Activated T-cell treated with anti-CD3 and anti-CD28 coated beads, Interleukin-2, amount 50 U/mL, for 24 hours (primary cell): ENCODE results near the gene WWC1.

ENCODE experiments used
- DNase-seq: peaks from one replicate; pipeline ENCODE4 v3.0.0-alpha.2; 2020
- H3K27ac Mint-ChIP-seq: 2 replicates; pipeline ENCODE4 v1.8.0; 2020; ENCODE audit warnings: mild to moderate bottlenecking, mixed read lengths
- H3K27me3 Mint-ChIP-seq: 2 replicates; pipeline ENCODE4 v1.8.0; 2020; ENCODE audit warnings: mixed read lengths
- H3K36me3 Mint-ChIP-seq: 2 replicates; pipeline ENCODE4 v1.8.0; 2020; ENCODE audit warnings: low read depth, mixed read lengths
- H3K4me1 Mint-ChIP-seq: 2 replicates; pipeline ENCODE4 v1.8.0; 2020; ENCODE audit warnings: low read depth, mixed read lengths
- H3K4me3 Mint-ChIP-seq: 2 replicates; pipeline ENCODE4 v1.8.0; 2020; ENCODE audit warnings: mild to moderate bottlenecking, moderate library complexity, mixed read lengths
- H3K9me3 Mint-ChIP-seq: 2 replicates; pipeline ENCODE4 v1.8.0; 2020; ENCODE audit warnings: mixed read lengths

Gene WWC1

DNA sequence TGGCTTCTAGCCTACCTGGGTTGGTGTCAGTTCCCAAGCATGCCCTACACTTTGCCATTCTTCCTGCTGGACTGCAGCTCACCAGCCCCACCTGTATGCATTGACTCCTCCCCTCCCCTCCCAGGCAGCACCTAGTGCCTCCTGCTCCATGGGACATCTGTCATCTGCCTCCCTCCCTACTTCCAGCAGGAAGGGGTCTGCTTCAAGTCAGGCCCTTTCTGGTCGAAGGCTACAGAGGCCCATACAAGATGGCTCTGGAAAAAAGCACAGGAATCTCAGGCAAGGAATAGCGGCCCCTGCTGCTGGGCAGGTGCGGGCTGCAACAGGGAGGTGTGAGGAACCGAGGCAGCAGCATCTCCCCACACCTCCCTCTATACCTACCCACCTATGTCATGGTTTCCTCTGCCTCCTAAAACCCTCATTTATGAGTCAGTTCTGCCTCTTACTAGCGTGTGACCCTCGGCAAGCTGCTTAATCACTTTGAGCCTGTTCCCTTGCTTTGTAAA, 19.7 kb downstream of the WWC1 start:
- Mint-ChIP-seq H3K27ac (no peak overlapping the region), H3K27me3 (peaks cover 2% of the 10 kb centered on the region), H3K4me3 (no peak overlapping the region), H3K36me3 (no peaks in the 10 kb centered on the region), H3K4me1 (no peaks in the 10 kb centered on the region), H3K9me3 (no peaks in the 10 kb centered on the region)
- DNase-seq = no peak

DNA sequence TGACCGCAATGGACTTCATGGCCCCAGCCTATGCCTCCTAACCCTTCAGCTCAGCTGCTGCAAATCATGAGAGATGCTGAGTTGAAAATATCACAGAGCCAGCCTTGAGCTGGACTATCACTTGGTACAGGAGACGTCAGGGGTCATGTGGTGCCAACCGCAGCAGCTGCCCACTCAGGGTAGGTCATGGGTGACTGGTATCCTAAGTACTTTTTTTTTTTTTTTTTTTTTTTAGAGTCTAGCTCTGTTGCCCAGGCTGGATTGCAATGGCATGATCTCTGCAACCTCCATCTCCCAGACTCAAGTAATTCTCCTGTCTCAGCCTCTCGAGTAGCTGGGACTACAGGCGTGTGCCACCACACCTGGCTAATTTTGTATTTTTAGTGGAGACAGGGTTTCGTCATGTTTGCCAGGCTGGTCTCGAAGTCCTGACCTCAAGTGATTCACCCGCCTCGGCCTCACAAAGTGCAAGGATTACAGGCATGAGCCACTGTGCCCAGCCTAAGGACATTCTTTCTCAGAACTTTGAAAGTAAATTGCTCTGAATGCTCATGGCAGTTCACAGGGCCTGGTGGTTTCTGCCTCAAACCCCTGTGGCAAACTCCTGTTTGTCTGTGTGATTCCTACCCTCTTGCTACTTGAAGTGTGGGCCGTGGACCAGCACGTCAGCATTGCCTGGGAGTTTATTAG, 21.3 kb downstream of the WWC1 start:
- DNase-seq = no peak
- no peaks in the 10 kb centered on the region for H3K4me1 Mint-ChIP-seq
- H3K9me3 Mint-ChIP-seq = no peaks in the 10 kb centered on the region
- H3K4me3 Mint-ChIP-seq = no peak overlapping the region
- no peaks in the 10 kb centered on the region for H3K36me3 Mint-ChIP-seq
- H3K27me3 Mint-ChIP-seq = peaks cover 2% of the 10 kb centered on the region
- no peak overlapping the region for H3K27ac Mint-ChIP-seq

DNA sequence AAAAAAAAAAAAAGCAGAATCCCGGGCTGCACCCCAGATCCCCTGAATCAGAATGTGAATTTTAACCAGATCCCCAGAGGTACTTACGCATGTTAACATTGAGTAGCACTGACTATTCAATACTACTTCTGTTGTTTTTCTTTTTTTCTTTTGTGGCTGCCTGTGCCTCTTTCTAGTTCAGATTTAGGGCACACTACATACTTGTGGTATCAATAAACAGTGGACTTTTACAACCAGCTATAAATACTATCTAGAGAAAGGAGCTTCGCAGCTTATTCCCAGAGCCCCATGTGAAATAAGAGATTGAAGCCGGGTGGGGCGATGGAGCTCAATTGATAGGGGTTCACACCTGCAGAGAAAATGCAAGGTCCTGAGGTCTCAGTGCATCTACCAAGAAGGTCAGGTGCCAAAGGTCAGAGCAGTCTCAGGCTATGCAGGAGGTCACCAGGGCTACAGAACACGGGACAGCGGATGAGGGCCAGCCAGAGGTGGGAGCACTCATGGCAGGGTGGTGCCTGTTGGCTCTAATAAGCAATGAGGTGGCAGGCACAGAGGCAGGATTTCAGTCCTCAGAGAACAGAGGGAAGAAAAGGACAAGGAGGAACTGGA, 22.3 kb downstream of the WWC1 start:
- Mint-ChIP-seq H3K4me3 (no peak overlapping the region), H3K36me3 (no peaks in the 10 kb centered on the region), H3K4me1 (no peaks in the 10 kb centered on the region), H3K27me3 (no peaks in the 10 kb centered on the region), H3K27ac (no peak overlapping the region), H3K9me3 (no peaks in the 10 kb centered on the region)
- no peak for DNase-seq

DNA sequence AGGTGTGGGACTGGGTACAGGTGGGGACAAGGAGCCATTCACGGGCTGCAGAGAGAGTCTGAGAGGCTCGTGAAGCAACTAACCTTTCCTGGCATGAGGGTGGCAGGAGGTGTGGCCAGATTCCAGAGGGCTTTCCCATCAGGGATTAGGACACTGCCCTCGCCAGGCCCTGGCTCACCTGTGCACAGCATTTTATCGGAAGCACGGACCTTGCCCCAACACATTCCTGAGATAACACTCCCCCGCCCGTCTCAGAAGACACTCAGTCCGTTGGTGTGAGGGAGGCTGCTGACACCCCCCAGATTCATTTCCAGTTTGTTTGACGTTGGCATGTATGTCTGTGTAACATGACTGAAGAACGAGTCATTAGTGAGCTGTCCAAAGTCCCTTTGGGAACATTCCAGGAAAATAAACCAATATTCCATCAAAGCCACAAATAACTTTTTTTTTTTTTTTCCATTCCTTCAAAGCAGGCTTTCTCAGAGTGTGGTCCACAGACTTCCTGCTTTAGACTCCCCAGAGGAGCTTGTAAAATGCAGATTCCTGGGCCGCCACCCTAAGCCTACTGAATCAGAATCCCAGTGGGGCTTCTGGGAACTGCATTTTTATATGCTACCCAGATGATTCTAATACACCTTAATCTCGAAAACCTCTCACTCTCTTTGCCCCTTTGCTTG, 23.4 kb downstream of the WWC1 start:
- H3K4me1 Mint-ChIP-seq = no peaks in the 10 kb centered on the region
- H3K27me3 Mint-ChIP-seq = no peaks in the 10 kb centered on the region
- no peaks in the 10 kb centered on the region for H3K36me3 Mint-ChIP-seq
- H3K4me3 Mint-ChIP-seq = no peak overlapping the region
- no peak for DNase-seq
- no peaks in the 10 kb centered on the region for H3K9me3 Mint-ChIP-seq
- H3K27ac Mint-ChIP-seq = no peak overlapping the region

DNA sequence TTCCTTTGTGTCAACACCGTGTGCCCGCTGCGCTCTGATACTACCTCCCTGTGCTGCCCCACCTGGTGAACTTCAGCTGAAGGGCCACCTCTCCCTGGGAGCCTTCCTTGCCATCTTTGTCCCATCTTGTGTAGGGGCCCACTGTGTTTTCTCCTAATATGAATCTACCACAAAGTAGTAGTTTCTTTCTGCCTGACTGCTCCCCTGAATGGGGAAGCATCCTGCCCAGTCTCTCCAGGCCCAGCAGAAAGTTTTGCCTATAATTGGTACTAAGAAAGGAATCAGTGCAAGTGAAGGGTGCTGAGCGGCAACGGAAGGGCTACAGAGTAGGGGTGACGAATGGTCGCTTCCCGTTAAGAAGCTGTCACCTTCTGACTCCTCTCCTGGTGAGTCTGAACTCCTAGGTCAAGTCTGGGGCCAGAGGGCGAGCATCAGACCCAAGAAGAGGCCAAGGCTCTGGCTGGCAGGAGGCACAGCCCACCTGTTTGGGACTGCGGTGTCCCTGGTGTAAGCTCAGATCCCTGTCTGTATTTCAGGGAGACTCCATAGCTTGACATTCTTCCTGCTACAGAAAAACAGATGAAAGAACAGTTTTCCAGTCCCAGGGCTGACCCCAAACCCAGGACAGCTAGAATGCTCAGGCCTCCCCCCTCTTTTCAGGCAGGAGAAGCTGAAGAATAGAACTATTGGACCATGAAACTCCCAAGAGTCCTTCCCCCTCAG, 24.1 kb downstream of the WWC1 start:
- no peak for DNase-seq
- Mint-ChIP-seq H3K36me3 (no peaks in the 10 kb centered on the region), H3K27ac (no peak overlapping the region), H3K27me3 (no peaks in the 10 kb centered on the region), H3K4me3 (no peak overlapping the region), H3K4me1 (no peaks in the 10 kb centered on the region), H3K9me3 (no peaks in the 10 kb centered on the region)

DNA sequence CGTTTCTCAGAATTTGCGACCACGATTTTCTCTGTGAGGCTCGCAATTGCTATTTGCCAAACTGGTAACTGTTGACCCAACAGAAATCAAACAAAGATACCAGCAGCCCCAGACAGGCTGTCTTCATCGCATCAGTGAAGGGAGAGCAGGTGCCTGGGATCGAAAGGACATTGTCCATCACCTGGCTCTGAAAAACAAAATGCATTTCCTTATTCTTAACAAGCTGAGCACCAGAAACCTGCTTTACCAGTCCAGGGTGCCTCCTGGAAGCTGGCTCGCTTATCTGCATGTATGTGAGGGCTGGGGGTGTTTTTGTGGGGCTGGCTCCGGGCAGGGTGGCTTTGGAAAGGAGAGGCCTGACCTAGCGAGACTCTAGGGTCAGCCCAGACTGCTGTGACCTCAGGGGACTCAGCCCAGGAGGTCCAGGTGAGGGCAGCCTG, 24.7 kb downstream of the WWC1 start:
- DNase-seq = no peak
- H3K27me3 Mint-ChIP-seq = no peaks in the 10 kb centered on the region
- no peaks in the 10 kb centered on the region for H3K4me1 Mint-ChIP-seq

DNA sequence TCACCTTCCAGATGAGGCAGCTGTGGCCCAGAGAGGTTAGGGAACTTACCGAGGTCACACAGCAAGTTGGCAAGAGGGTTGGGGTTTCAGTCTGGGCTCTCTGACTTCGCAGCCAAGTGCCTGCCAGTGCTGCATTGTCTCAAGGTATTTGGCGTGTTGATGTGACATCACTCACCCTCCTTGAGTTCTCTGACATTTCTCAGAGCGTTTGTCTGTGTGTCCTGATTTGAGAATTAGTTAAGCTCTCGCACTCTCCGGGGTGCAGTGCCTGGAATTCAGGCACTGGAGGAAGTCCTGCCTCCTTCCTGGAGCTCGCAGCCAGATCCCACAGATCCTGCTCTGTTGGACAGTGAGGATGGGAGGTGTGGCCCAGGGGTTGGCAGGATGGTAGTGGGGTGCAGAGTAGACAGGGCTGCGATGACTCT, 25.7 kb downstream of the WWC1 start:
- Mint-ChIP-seq H3K4me3 (no peak overlapping the region), H3K27ac (no peak overlapping the region), H3K4me1 (no peaks in the 10 kb centered on the region), H3K36me3 (no peaks in the 10 kb centered on the region), H3K27me3 (no peaks in the 10 kb centered on the region), H3K9me3 (no peaks in the 10 kb centered on the region)
- DNase-seq = no peak

More for the DNA sequence above, 24.7 kb downstream of the WWC1 start:
- H3K36me3 Mint-ChIP-seq = no peaks in the 10 kb centered on the region
- H3K27ac Mint-ChIP-seq = no peak overlapping the region
- no peak overlapping the region for H3K4me3 Mint-ChIP-seq
- H3K9me3 Mint-ChIP-seq = no peaks in the 10 kb centered on the region

DNA sequence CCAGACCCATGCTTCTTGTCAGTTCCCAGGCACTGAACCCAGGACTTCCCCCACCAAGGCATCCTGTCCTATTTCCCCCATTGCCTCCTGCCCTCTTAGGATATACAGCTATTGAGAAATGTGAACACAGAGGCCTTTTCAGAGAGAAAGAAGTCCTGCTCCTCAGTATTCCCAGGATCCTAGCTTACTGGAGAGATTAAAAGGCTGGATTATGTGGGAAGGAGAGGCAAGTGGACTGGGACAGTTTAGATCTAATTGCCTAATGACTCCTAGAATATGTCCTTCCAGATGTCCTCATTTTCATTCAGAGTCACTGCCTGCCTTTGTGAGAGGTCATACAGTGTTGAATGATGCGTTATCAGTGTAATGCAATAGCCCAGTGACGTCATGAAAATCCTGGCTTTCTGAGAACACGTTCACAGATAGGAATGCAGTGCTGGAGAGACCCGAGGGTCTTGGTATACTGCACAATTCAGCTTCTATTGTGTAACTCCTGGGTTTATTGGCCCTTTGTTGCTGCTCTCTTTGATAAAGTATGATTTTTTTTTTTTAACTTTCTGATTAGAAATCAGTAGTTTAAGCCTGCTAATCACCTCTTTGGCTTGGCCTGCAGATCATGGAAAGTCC, 26.2 kb downstream of the WWC1 start:
- no peak overlapping the region for H3K4me3 Mint-ChIP-seq
- H3K27ac Mint-ChIP-seq = no peak overlapping the region
- DNase-seq = no peak
- no peaks in the 10 kb centered on the region for H3K36me3 Mint-ChIP-seq
- H3K27me3 Mint-ChIP-seq = no peaks in the 10 kb centered on the region
- no peaks in the 10 kb centered on the region for H3K4me1 Mint-ChIP-seq
- H3K9me3 Mint-ChIP-seq = no peaks in the 10 kb centered on the region

DNA sequence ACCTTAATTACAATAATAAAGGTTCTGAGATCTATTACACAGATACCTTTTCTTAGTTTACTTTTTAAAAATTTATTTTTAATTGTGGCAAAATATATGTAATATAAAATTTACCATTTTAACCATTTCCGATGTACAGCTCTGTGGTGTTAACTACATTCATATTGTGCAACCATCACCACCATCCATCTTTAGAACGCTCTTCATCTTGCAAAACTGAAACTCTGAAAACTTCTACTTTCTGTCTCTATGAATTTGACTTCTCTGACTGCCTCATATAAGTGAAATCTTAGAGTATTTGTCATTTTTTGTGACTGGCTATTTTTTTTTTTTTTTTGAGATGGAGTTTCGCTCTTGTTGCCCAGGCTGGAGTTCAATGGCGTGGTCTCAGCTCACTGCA, 26.8 kb downstream of the WWC1 start:
- no peaks in the 10 kb centered on the region for H3K4me1 Mint-ChIP-seq
- H3K36me3 Mint-ChIP-seq = no peaks in the 10 kb centered on the region
- H3K27ac Mint-ChIP-seq = no peak overlapping the region
- H3K27me3 Mint-ChIP-seq = no peaks in the 10 kb centered on the region
- H3K4me3 Mint-ChIP-seq = no peak overlapping the region
- DNase-seq = no peak
- no peaks in the 10 kb centered on the region for H3K9me3 Mint-ChIP-seq

DNA sequence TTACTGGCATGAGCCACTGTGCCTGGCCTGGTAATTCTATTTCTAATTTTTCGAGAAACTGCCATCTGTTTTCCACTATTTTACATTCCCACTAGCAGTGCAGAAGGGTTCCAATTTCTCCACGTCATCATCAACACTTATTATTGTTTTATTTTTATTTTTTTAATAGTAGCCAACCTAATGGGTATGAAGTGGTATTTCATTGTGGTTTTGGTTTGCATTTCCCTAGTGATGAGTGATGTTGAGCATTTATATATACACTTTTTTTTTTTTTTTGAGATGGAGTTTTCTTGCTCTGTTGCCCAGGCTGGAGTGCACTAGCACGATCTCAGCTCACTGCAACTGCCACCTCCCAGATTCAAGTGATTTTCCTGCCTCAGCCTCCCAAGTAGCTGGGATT, 28.3 kb downstream of the WWC1 start:
- H3K4me1 Mint-ChIP-seq = no peaks in the 10 kb centered on the region
- H3K27ac Mint-ChIP-seq = no peak overlapping the region
- DNase-seq = no peak
- no peak overlapping the region for H3K4me3 Mint-ChIP-seq
- no peaks in the 10 kb centered on the region for H3K36me3 Mint-ChIP-seq
- no peaks in the 10 kb centered on the region for H3K9me3 Mint-ChIP-seq
- H3K27me3 Mint-ChIP-seq = no peaks in the 10 kb centered on the region

DNA sequence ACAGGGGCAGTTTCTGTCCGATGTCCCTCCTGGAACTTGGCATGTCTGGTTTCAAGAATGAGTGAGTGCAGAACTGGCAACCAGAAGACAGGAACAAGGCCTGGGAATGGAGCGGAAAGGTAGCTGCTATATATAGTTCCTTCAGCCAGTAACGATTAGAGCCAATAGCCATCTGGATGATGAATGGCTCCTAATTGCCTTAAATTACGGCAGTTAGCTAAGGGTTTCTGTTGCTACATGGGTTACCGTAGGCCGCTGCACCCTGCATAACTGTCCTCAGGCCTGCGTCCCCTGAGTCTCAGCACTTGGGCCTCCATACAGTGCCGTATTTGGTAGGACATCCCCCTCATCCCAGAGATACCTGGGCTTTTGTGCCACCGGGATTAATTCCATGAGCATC, 29.4 kb downstream of the WWC1 start:
- no peak for DNase-seq
- Mint-ChIP-seq H3K36me3 (no peaks in the 10 kb centered on the region), H3K27ac (no peak overlapping the region), H3K4me3 (no peak overlapping the region), H3K27me3 (peaks cover under 1% of the 10 kb centered on the region), H3K9me3 (no peaks in the 10 kb centered on the region), H3K4me1 (no peaks in the 10 kb centered on the region)

DNA sequence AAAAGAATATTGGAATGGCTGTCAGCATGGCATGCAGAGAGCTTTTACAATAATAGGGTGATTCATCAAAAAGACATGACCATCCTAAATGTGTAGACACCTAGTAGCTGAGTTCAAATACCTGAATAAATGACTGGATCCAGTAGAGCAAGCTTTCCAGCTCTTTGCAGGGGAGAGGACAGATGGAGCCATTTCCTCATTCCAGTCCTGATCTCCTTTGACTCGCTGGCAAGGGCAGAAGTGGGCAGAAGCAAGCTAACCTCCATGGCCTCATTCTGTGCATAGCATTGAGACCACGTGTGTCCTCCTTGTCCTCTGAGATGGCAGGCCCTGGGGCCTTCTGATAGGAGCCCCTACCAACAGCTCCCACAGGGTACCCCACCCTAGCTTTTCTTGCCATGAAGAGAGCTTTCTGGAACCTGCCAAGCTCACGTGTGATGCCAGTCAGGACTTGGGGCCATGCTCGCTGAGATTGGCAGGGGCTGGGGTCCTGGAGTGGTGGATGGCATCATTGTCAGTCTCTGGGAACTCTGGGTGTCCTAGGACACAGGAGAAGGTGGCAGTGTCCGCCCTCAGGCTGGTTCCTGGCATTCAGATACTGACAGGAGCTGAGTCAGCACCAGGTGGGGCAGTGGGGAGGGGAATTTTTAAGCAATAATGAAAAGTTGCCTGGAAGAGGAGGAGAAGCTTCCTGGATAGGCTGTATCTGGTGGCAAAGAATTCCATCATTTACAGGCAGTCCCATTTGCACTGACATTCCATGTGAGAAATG, 33.6 kb downstream of the WWC1 start:
- Mint-ChIP-seq H3K27me3 (peaks cover 27% of the 10 kb centered on the region), H3K27ac (no peak overlapping the region), H3K4me1 (peaks cover 3% of the 10 kb centered on the region), H3K36me3 (no peaks in the 10 kb centered on the region), H3K9me3 (no peaks in the 10 kb centered on the region), H3K4me3 (no peak overlapping the region)
- DNase-seq = no peak

DNA sequence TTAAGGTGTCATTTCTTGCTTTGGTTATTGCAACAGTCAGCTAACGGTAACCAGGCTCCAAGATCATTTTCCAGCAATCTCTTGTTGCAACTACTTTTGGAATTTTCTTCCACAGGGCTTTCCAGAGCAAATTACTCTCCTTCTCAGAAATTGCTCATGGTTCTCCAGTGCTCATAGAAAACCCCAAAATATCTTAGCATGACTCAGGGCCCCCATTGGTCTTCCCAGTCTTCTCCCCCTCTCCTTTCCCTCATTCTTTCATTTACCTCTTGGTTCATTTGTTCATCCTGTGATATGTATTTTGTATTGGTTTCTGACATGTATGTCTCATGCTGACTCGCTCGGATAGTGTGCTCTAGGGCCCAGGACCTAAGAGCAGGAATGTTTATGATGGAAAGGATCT, 35.6 kb downstream of the WWC1 start:
- H3K27me3 Mint-ChIP-seq = peaks cover 34% of the 10 kb centered on the region
- no peak overlapping the region for H3K4me3 Mint-ChIP-seq
- H3K9me3 Mint-ChIP-seq = no peaks in the 10 kb centered on the region
- H3K27ac Mint-ChIP-seq = no peak overlapping the region
- peaks cover 3% of the 10 kb centered on the region for H3K4me1 Mint-ChIP-seq
- DNase-seq = no peak
- no peaks in the 10 kb centered on the region for H3K36me3 Mint-ChIP-seq

DNA sequence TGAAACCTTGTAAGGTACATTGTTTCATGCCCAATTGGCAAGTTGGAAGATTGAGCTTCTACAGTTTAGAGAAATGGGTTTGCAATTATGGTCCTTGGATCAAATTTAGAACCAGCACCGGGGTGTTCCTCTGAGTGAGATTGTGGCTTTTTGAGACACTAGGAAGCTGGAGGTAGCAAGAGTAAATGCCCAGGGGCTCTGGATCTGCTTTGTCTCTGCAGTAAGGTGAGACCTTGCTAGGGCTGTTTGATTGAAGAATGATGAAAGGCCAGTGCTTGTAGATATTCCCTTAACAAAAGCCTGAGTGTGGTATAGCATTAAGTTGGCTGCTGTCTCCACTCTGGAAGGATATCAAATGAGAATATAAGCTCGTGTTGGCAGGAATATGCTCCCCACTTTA, 36.0 kb downstream of the WWC1 start:
- no peak for DNase-seq

More for the DNA sequence above, 36.0 kb downstream of the WWC1 start:
- Mint-ChIP-seq H3K36me3 (no peaks in the 10 kb centered on the region), H3K27ac (no peak overlapping the region), H3K27me3 (peaks cover 34% of the 10 kb centered on the region), H3K9me3 (no peaks in the 10 kb centered on the region), H3K4me3 (no peak overlapping the region), H3K4me1 (peaks cover 8% of the 10 kb centered on the region)
